Natural killer cell (primary cell): Measurements from ENCODE around the gene EPHB1. TPM values are rescaled to one million over a fixed set of nuclear protein-coding genes. Genes with fewer than 3 reads are reported as not detected.

Experiments
- ATAC-seq, 3 donors: fragments of 150-1000 bp in 2 of 3; fragments of 200-7000 bp in 1 of 3; cut with Tn5 transposase; 1 replicate in 1 of 3; 2 replicates in 2 of 3; pipeline ENCODE4 v1.10.0; 2021; ENCODE audit warnings: mild to moderate bottlenecking in 2 of 3, moderate library complexity in 2 of 3
- DNase-seq, 2 donors: peaks; one replicate each; pipeline versions ENCODE4 v3.0.0 to v3.0.0-alpha.2; 2013 to 2021; ENCODE audit warnings: mixed read lengths in 1 of 2
- H3K27ac ChIP-seq: one replicate; pipeline ENCODE4 v1.5.1; 2013; ENCODE audit warnings: mild to moderate bottlenecking, low read length
- H3K27me3 ChIP-seq: one replicate; pipeline ENCODE4 v1.6.1; 2013; ENCODE audit warnings: low read length; ENCODE audit not compliant: control insufficient read depth, insufficient read depth
- H3K36me3 ChIP-seq: one replicate; pipeline ENCODE4 v1.6.1; 2013; ENCODE audit warnings: low read length; ENCODE audit not compliant: control insufficient read depth, insufficient read depth
- H3K4me1 ChIP-seq: one replicate; pipeline ENCODE4 v1.6.1; 2013; ENCODE audit warnings: low read length; ENCODE audit not compliant: control insufficient read depth, insufficient read depth
- H3K4me3 ChIP-seq: one replicate; pipeline ENCODE4 v1.5.1; 2013; ENCODE audit warnings: low read length
- H3K9me3 ChIP-seq: one replicate; pipeline ENCODE4 v1.6.1; 2013; ENCODE audit warnings: low read length; ENCODE audit not compliant: control insufficient read depth, insufficient read depth
- H3K27ac Mint-ChIP-seq, 2 donors: one replicate each; pipeline ENCODE4 v1.8.0; 2022; ENCODE audit warnings: mild to moderate bottlenecking in 2 of 2, mixed read lengths in 2 of 2, moderate library complexity in 1 of 2
- H3K27me3 Mint-ChIP-seq, 2 donors: one replicate each; pipeline ENCODE4 v1.8.0; 2022; ENCODE audit warnings: low read depth in 2 of 2, mixed read lengths in 2 of 2
- H3K36me3 Mint-ChIP-seq: one replicate; pipeline ENCODE4 v1.8.0; 2022; ENCODE audit warnings: mixed read lengths
- H3K4me1 Mint-ChIP-seq, 2 donors: one replicate each; pipeline ENCODE4 v1.8.0; 2022; ENCODE audit warnings: mixed read lengths in 2 of 2
- H3K4me3 Mint-ChIP-seq: one replicate; pipeline ENCODE4 v1.8.0; 2022; ENCODE audit warnings: mild to moderate bottlenecking, moderate library complexity, mixed read lengths
- H3K9me3 Mint-ChIP-seq, 2 donors: one replicate each; pipeline ENCODE4 v1.8.0; 2022; ENCODE audit warnings: mixed read lengths in 2 of 2
- CTCF ChIP-seq: fragments of 200-600 bp; IDR thresholded peaks from one replicate; pipeline ENCODE4 v1.8.0; 2022; ENCODE audit warnings: antibody characterized with exemption
- WGBS: methylation state at CpG from one replicate; pipeline ENCODE4 v1.1.7; 2013; ENCODE audit warnings: missing lambda C conversion rate; ENCODE audit not compliant: insufficient coverage; 5-methylcytosine and 5-hydroxymethylcytosine counted together
- intact Hi-C: fragments of 100-400 bp; cut with micrococcal nuclease; formaldehyde crosslinking; loops from one replicate; pipeline ENCODE4 v1.14.2; 2022
- total RNA-seq, 4 donors: library from RNA; stranded (reverse); fragments of 120-200 nt in 1 of 4; gene quantifications; one replicate each; pipeline versions ENCODE4 v1.2.3 to v1.2.4, GENCODE V29; 2013 to 2022

Gene EPHB1
- total RNA-seq, 3 donors from 2014 or later (not counting 1 experiment from before 2014, with no cell fraction given), result 0.60 TPM; not detected in 2

- Histone ChIP-seq H3K4me1 (no peaks in the 10 kb centered on the region), H3K27ac (no peak overlapping the region), H3K36me3 (no peaks in the 10 kb centered on the region), H3K4me3 (no peak overlapping the region), H3K27me3 (no peaks in the 10 kb centered on the region), H3K9me3 (no peaks in the 10 kb centered on the region)
- Mint-ChIP-seq H3K36me3 (no peaks in the 10 kb centered on the region), H3K27me3 (peaks cover 7 to 16% of the 10 kb centered on the region in 2 donors), H3K4me3 (no peak overlapping the region), H3K27ac (no peak overlapping the region), H3K4me1 (no peaks in the 10 kb centered on the region), H3K9me3 (no peaks in the 10 kb centered on the region)
- WGBS, result 74% methylated on average over 4 of the region's 4 CpGs
- TF ChIP-seq CTCF, result no peak
- intact Hi-C loops, result no loop called here
- ATAC-seq (no peak), DNase-seq (no peak)
These were observed 99.5 kb downstream of the EPHB1 start for GRCh38 chr3:134894533-134894932.

- intact Hi-C loops, result no loop called here
- no peaks in the 10 kb centered on the region for H3K36me3 Mint-ChIP-seq
These were observed 100.1 kb downstream of the EPHB1 start for GRCh38 chr3:134895181-134895580.

GRCh38 chr3:134896141-134896540 is 101.1 kb downstream of the EPHB1 start:
- Histone ChIP-seq H3K4me1 (no peaks in the 10 kb centered on the region), H3K4me3 (no peak overlapping the region), H3K36me3 (no peaks in the 10 kb centered on the region), H3K27me3 (no peaks in the 10 kb centered on the region), H3K27ac (no peak overlapping the region), H3K9me3 (no peaks in the 10 kb centered on the region)
- no peaks in the 10 kb centered on the region for H3K4me1 Mint-ChIP-seq
- 95% methylated on average over 5 of the region's 5 CpGs for whole genome bisulfite sequencing
- DNase-seq (no peak), ATAC-seq (no peak)
- H3K4me3 Mint-ChIP-seq, result no peak overlapping the region
- H3K9me3 Mint-ChIP-seq, result no peaks in the 10 kb centered on the region
- intact Hi-C loops, result no loop called here
- TF ChIP-seq CTCF, result no peak
- peaks cover 11 to 20% of the 10 kb centered on the region in 2 donors for H3K27me3 Mint-ChIP-seq
- H3K36me3 Mint-ChIP-seq, result no peaks in the 10 kb centered on the region
- no peak overlapping the region for H3K27ac Mint-ChIP-seq

More at GRCh38 chr3:134895181-134895580, 100.1 kb downstream of the EPHB1 start:
- Mint-ChIP-seq H3K27ac (no peak overlapping the region), H3K9me3 (no peaks in the 10 kb centered on the region), H3K4me3 (no peak overlapping the region), H3K27me3 (peaks cover 7 to 20% of the 10 kb centered on the region in 2 donors), H3K4me1 (no peaks in the 10 kb centered on the region)
- H3K4me3 ChIP-seq, result no peak overlapping the region
- 100% methylated on average over 1 of the region's 2 CpGs for WGBS
- DNase-seq, result no peak
- ATAC-seq, result no peak
- no peak for TF ChIP-seq CTCF
- no peaks in the 10 kb centered on the region for H3K9me3 ChIP-seq
- no peaks in the 10 kb centered on the region for H3K27me3 ChIP-seq
- H3K36me3 ChIP-seq, result no peaks in the 10 kb centered on the region
- no peaks in the 10 kb centered on the region for H3K4me1 ChIP-seq
- no peak overlapping the region for H3K27ac ChIP-seq

- no peaks in the 10 kb centered on the region for H3K27me3 ChIP-seq
- ATAC-seq, result no peak
- no peaks in the 10 kb centered on the region for H3K36me3 ChIP-seq
- Mint-ChIP-seq H3K4me1 (no peaks in the 10 kb centered on the region), H3K27ac (no peak overlapping the region), H3K4me3 (no peak overlapping the region), H3K36me3 (no peaks in the 10 kb centered on the region), H3K27me3 (peaks cover 15 to 25% of the 10 kb centered on the region in 2 donors), H3K9me3 (no peaks in the 10 kb centered on the region)
- intact Hi-C loops, result no loop called here
- TF ChIP-seq CTCF, result no peak
- H3K4me1 ChIP-seq, result no peaks in the 10 kb centered on the region
- WGBS, result 95% methylated on average over 8 of the region's 8 CpGs
- H3K27ac ChIP-seq, result no peak overlapping the region
- no peak overlapping the region for H3K4me3 ChIP-seq
- no peaks in the 10 kb centered on the region for H3K9me3 ChIP-seq
- no peak for DNase-seq
These were observed 101.6 kb downstream of the EPHB1 start for GRCh38 chr3:134896696-134897095.
